ENCODE results near the gene HEATR5B. TPM values are rescaled to one million over a fixed set of nuclear protein-coding genes. Genes with fewer than 3 reads are reported as not detected.

HEATR5B gene
- total RNA-seq, 1 donor from 2014 or later: 15.3 TPM

- Mint-ChIP-seq H3K36me3 (ENCODE audit: low read depth) (peaks cover 4% of the 10 kb centered on the region), H3K27ac (peak within 1 kb of the TSS; percentile 96), H3K27me3 (ENCODE audit: low read depth) (no peaks in the 10 kb centered on the region), H3K9me3 (no peaks in the 10 kb centered on the region), H3K4me1 (ENCODE audit: low read depth) (peaks cover 33% of the 10 kb centered on the region), H3K4me3 (ENCODE audit: low read depth) (peak within 1 kb of the TSS; percentile 96)
- peak; percentile 98 for DNase-seq (ENCODE audit: low spot score)
- intact Hi-C loops (cut with micrococcal nuclease): loop anchor here (1.0 to 10.0 kb wide), 5 partner anchors 118 to 722 kb away; partner anchors contain the start of genes CEBPZ, FEZ2, GPATCH11 and HEATR5B
These were observed 117.6 kb downstream of the HEATR5B start, which contains the start of gene STRN for GRCh38 chr2:36966370-36967235. TSS of gene STRN (minus strand) at chr2:36966536. CDS start at chr2:36966463, 73 bp downstream.

GRCh38 chr2:36965751-36966369 is 118.3 kb downstream of the HEATR5B start:
- H3K4me1 Mint-ChIP-seq (ENCODE audit: low read depth): peaks cover 36% of the 10 kb centered on the region
- peak overlapping the region; percentile 88 for H3K27ac Mint-ChIP-seq
- no peaks in the 10 kb centered on the region for H3K27me3 Mint-ChIP-seq (ENCODE audit: low read depth)
- DNase-seq (ENCODE audit: low spot score): no peak
- H3K4me3 Mint-ChIP-seq (ENCODE audit: low read depth): peak overlapping the region; percentile 96
- H3K9me3 Mint-ChIP-seq: no peaks in the 10 kb centered on the region
- intact Hi-C loops (cut with micrococcal nuclease): loop anchor here (1.0 to 10.0 kb wide), 5 partner anchors 118 to 721 kb away; partner anchors contain the start of genes CEBPZ, FEZ2, GPATCH11 and HEATR5B
- peaks cover 8% of the 10 kb centered on the region for H3K36me3 Mint-ChIP-seq (ENCODE audit: low read depth)

GRCh38 chr2:36965206-36965605 is 119.0 kb downstream of the HEATR5B start:
- no peaks in the 10 kb centered on the region for H3K27me3 Mint-ChIP-seq (ENCODE audit: low read depth)
- H3K27ac Mint-ChIP-seq: peak overlapping the region; percentile 88

GRCh38 chr2:36964496-36965058 is 119.6 kb downstream of the HEATR5B start:
- DNase-seq (ENCODE audit: low spot score): no peak
- Mint-ChIP-seq H3K4me1 (ENCODE audit: low read depth) (peaks cover 39% of the 10 kb centered on the region), H3K4me3 (ENCODE audit: low read depth) (peak overlapping the region; percentile 96), H3K27me3 (ENCODE audit: low read depth) (no peaks in the 10 kb centered on the region), H3K36me3 (ENCODE audit: low read depth) (peaks cover 8% of the 10 kb centered on the region), H3K27ac (no peak overlapping the region), H3K9me3 (no peaks in the 10 kb centered on the region)
- intact Hi-C loops (cut with micrococcal nuclease): loop anchor here (5.0 to 10.0 kb wide), 2 partner anchors 367 to 720 kb away; partner anchors contain the start of gene FEZ2

More at GRCh38 chr2:36965206-36965605, 119.0 kb downstream of the HEATR5B start:
- intact Hi-C loops (cut with micrococcal nuclease): loop anchor here (5.0 to 10.0 kb wide), 2 partner anchors 368 to 720 kb away; partner anchors contain the start of gene FEZ2
- Mint-ChIP-seq H3K36me3 (ENCODE audit: low read depth) (peaks cover 8% of the 10 kb centered on the region), H3K4me1 (ENCODE audit: low read depth) (peaks cover 38% of the 10 kb centered on the region), H3K4me3 (ENCODE audit: low read depth) (peak overlapping the region; percentile 96), H3K9me3 (no peaks in the 10 kb centered on the region)
- no peak for DNase-seq (ENCODE audit: low spot score)

GRCh38 chr2:36963734-36964133 is 120.4 kb downstream of the HEATR5B start:
- Mint-ChIP-seq H3K4me1 (ENCODE audit: low read depth) (peaks cover 46% of the 10 kb centered on the region), H3K9me3 (no peaks in the 10 kb centered on the region), H3K4me3 (ENCODE audit: low read depth) (peak overlapping the region; percentile 15)

GRCh38 chr2:36963106-36963505 is 121.1 kb downstream of the HEATR5B start:
- Mint-ChIP-seq H3K27me3 (ENCODE audit: low read depth) (no peaks in the 10 kb centered on the region), H3K4me3 (ENCODE audit: low read depth) (no peak overlapping the region), H3K9me3 (no peaks in the 10 kb centered on the region), H3K36me3 (ENCODE audit: low read depth) (peaks cover 19% of the 10 kb centered on the region), H3K27ac (no peak overlapping the region), H3K4me1 (ENCODE audit: low read depth) (peaks cover 48% of the 10 kb centered on the region)
- intact Hi-C loops (cut with micrococcal nuclease): loop anchor here (10.0 kb wide), 1 partner anchor 718 kb away; no protein-coding TSS in a partner anchor
- no peak for DNase-seq (ENCODE audit: low spot score)

More at GRCh38 chr2:36963734-36964133, 120.4 kb downstream of the HEATR5B start:
- Mint-ChIP-seq H3K27ac (no peak overlapping the region), H3K36me3 (ENCODE audit: low read depth) (peaks cover 14% of the 10 kb centered on the region), H3K27me3 (ENCODE audit: low read depth) (no peaks in the 10 kb centered on the region)
- intact Hi-C loops (cut with micrococcal nuclease): loop anchor here (10.0 kb wide), 1 partner anchor 719 kb away; no protein-coding TSS in a partner anchor
- DNase-seq (ENCODE audit: low spot score): no peak

- peaks cover 19% of the 10 kb centered on the region for H3K36me3 Mint-ChIP-seq (ENCODE audit: low read depth)
- peaks cover 36% of the 10 kb centered on the region for H3K4me1 Mint-ChIP-seq (ENCODE audit: low read depth)
- no peaks in the 10 kb centered on the region for H3K27me3 Mint-ChIP-seq (ENCODE audit: low read depth)
- no peak overlapping the region for H3K27ac Mint-ChIP-seq
- DNase-seq (ENCODE audit: low spot score): no peak
- no peak overlapping the region for H3K4me3 Mint-ChIP-seq (ENCODE audit: low read depth)
- H3K9me3 Mint-ChIP-seq: no peaks in the 10 kb centered on the region
- intact Hi-C loops (cut with micrococcal nuclease): loop anchor here (10.0 kb wide), 1 partner anchor 716 kb away; no protein-coding TSS in a partner anchor
These were observed 123.4 kb downstream of the HEATR5B start for GRCh38 chr2:36960773-36961172.

- Mint-ChIP-seq H3K36me3 (ENCODE audit: low read depth) (peaks cover 19% of the 10 kb centered on the region), H3K4me3 (ENCODE audit: low read depth) (no peak overlapping the region), H3K27me3 (ENCODE audit: low read depth) (no peaks in the 10 kb centered on the region), H3K9me3 (no peaks in the 10 kb centered on the region), H3K27ac (no peak overlapping the region), H3K4me1 (ENCODE audit: low read depth) (peaks cover 33% of the 10 kb centered on the region)
- intact Hi-C loops (cut with micrococcal nuclease): loop anchor here (10.0 kb wide), 1 partner anchor 715 kb away; no protein-coding TSS in a partner anchor
- no peak for DNase-seq (ENCODE audit: low spot score)
These were observed 124.0 kb downstream of the HEATR5B start for GRCh38 chr2:36960005-36960675.

- H3K4me3 Mint-ChIP-seq (ENCODE audit: low read depth): no peak overlapping the region
- DNase-seq (ENCODE audit: low spot score): no peak
- peaks cover 21% of the 10 kb centered on the region for H3K4me1 Mint-ChIP-seq (ENCODE audit: low read depth)
- no peaks in the 10 kb centered on the region for H3K27me3 Mint-ChIP-seq (ENCODE audit: low read depth)
- intact Hi-C loops (cut with micrococcal nuclease): no loop called here
- H3K27ac Mint-ChIP-seq: no peak overlapping the region
- no peaks in the 10 kb centered on the region for H3K9me3 Mint-ChIP-seq
- peaks cover 14% of the 10 kb centered on the region for H3K36me3 Mint-ChIP-seq (ENCODE audit: low read depth)
These were observed 129.1 kb downstream of the HEATR5B start for GRCh38 chr2:36954977-36955607.

GRCh38 chr2:36952748-36953197 is 131.4 kb downstream of the HEATR5B start:
- Mint-ChIP-seq H3K27ac (no peak overlapping the region), H3K4me3 (ENCODE audit: low read depth) (no peak overlapping the region), H3K4me1 (ENCODE audit: low read depth) (peaks cover 15% of the 10 kb centered on the region), H3K9me3 (no peaks in the 10 kb centered on the region), H3K36me3 (ENCODE audit: low read depth) (peaks cover 3% of the 10 kb centered on the region), H3K27me3 (ENCODE audit: low read depth) (no peaks in the 10 kb centered on the region)
- intact Hi-C loops (cut with micrococcal nuclease): no loop called here
- DNase-seq (ENCODE audit: low spot score): no peak

GRCh38 chr2:36951574-36951973 is 132.6 kb downstream of the HEATR5B start:
- peaks cover 15% of the 10 kb centered on the region for H3K4me1 Mint-ChIP-seq (ENCODE audit: low read depth)
- no peak for DNase-seq (ENCODE audit: low spot score)
- H3K27ac Mint-ChIP-seq: no peak overlapping the region
- no peaks in the 10 kb centered on the region for H3K9me3 Mint-ChIP-seq
- peaks cover 3% of the 10 kb centered on the region for H3K36me3 Mint-ChIP-seq (ENCODE audit: low read depth)
- H3K4me3 Mint-ChIP-seq (ENCODE audit: low read depth): no peak overlapping the region
- intact Hi-C loops (cut with micrococcal nuclease): no loop called here
- no peaks in the 10 kb centered on the region for H3K27me3 Mint-ChIP-seq (ENCODE audit: low read depth)

Data from activated T-helper 2 cell treated with anti-CD3 and anti-CD28 coated beads, Interferon-gamma antibody, Interleukin-2, Interleukin-4, amounts not matched to agents 10 μg/mL and 5 μg/mL and 100 μg/mL, durations not matched to agents 14 hours and 24 hours and 36 hours (primary cell).